Psoas muscle (tissue), 8 donors: ENCODE results near the gene TPP2. TPM values are rescaled to one million over a fixed set of nuclear protein-coding genes. Genes with fewer than 3 reads are reported as not detected.

Source experiments
- ATAC-seq, 4 donors: fragments of 200-7000 bp; cut with Tn5 transposase; one replicate each; pipeline ENCODE4 v1.9.1; 2020; ENCODE audit warnings: moderate library complexity in 3 of 4, mild to moderate bottlenecking in 2 of 4
- DNase-seq, 2 donors: peaks; one replicate each; pipeline ENCODE4 v3.0.0-alpha.2; 2020
- H3K27ac ChIP-seq: fragments of 200-600 bp; one replicate; pipeline ENCODE4 v1.8.0; 2022
- H3K27me3 ChIP-seq, 3 donors: fragments of 200-600 bp in 1 of 3; one replicate each; pipeline versions ENCODE4 v1.6.1 to v1.8.0; 2013 to 2022; ENCODE audit warnings: low read length in 2 of 3, mild to moderate bottlenecking in 2 of 3, moderate library complexity in 1 of 3; ENCODE audit not compliant: insufficient read depth in 3 of 3
- H3K36me3 ChIP-seq, 2 donors: fragments of 200-600 bp in 1 of 2; one replicate each; pipeline versions ENCODE4 v1.6.1 to v1.8.0; 2013 to 2022; ENCODE audit warnings: low read depth in 1 of 2, mild to moderate bottlenecking in 1 of 2, moderate library complexity in 1 of 2; ENCODE audit not compliant: insufficient read depth in 1 of 2
- H3K4me1 ChIP-seq: fragments of 200-600 bp; one replicate; pipeline ENCODE4 v1.8.0; 2022
- H3K4me3 ChIP-seq: fragments of 200-600 bp; one replicate; pipeline ENCODE4 v1.8.0; 2022; ENCODE audit warnings: mild to moderate bottlenecking
- H3K9me3 ChIP-seq: fragments of 200-600 bp; one replicate; pipeline ENCODE4 v1.8.0; 2022
- WGBS, 3 donors: extraction: QIAGEN DNeasy Blood & Tissue Kit; methylation state at CpG; one replicate each; pipeline versions ENCODE4 v1.1.6 to v1.1.7; 2013; 5-methylcytosine and 5-hydroxymethylcytosine counted together
- intact Hi-C, 2 donors: fragments of 100-400 bp; cut with DNase I; formaldehyde crosslinking; loops; one replicate each; pipeline versions ENCODE4 v1.11.0 to v1.14.2; 2022
- long read RNA-seq, 2 donors: library from polyadenylated mRNA; unstranded; transcript quantifications; one replicate each; pipeline ENCODE4 v2.0.0, GENCODE V29; 2021
- polyA plus RNA-seq, 3 donors: library from polyadenylated mRNA; stranded (reverse); fragments of 200-250 nt; gene quantifications; one replicate each; pipeline ENCODE4 v1.2.3, GENCODE V29; 2013
- total RNA-seq, 4 donors: library from RNA; stranded (reverse); fragmentation: NEBNext Ultra II Directional in 2 of 4; extraction: Animal tissue kit (Norgen Biotek cat#: 25700) in 2 of 4; gene quantifications; one replicate each; pipeline versions ENCODE4 v1.2.1 to v1.2.4, GENCODE V29; 2021 to 2023
- TF ChIP-seq, protein P1 (sequence below): fragments of 200-600 bp; IDR thresholded peaks from one replicate; pipeline ENCODE4 v1.8.0; 2022; ENCODE audit warnings: antibody characterized with exemption
- donor health status: healthy with polysubstance abuse.
- donor health status: DM: no; HTN: no; CAD: no; lungs with moderate emphysema.
- donor health status: Bipolar disorder and iron deficiency.
- donor health status: healthy.
- donor health status: DM: yes; HTN: yes; CAD: no.
- donor health status: DM: no; HTN: no; CAD: no.
- donor health status: DM: no; HTN: no; CAD: no.
- donor health status: DM: yes; HTN: yes; CAD: no.

Gene TPP2
- total RNA-seq (10 to 100 TPM; 35.2 to 45.6 (median 42.7) TPM), polyA plus RNA-seq (10 to 100 TPM; 22.1 to 40.3 (median 24.7) TPM)
- long read RNA-seq, donor 1, full-length matches to known transcripts: 16 of 52 reads
- long read RNA-seq, donor 1, partial matches to known transcripts: 29 of 52 reads
- long read RNA-seq, donor 1, other reads (novel, unspliced or antisense): 7 of 52 reads
- long read RNA-seq, donor 2, full-length matches to known transcripts: 37 of 103 reads
- long read RNA-seq, donor 2, partial matches to known transcripts: 49 of 103 reads
- long read RNA-seq, donor 2, other reads (novel, unspliced or antisense): 17 of 103 reads

DNA sequence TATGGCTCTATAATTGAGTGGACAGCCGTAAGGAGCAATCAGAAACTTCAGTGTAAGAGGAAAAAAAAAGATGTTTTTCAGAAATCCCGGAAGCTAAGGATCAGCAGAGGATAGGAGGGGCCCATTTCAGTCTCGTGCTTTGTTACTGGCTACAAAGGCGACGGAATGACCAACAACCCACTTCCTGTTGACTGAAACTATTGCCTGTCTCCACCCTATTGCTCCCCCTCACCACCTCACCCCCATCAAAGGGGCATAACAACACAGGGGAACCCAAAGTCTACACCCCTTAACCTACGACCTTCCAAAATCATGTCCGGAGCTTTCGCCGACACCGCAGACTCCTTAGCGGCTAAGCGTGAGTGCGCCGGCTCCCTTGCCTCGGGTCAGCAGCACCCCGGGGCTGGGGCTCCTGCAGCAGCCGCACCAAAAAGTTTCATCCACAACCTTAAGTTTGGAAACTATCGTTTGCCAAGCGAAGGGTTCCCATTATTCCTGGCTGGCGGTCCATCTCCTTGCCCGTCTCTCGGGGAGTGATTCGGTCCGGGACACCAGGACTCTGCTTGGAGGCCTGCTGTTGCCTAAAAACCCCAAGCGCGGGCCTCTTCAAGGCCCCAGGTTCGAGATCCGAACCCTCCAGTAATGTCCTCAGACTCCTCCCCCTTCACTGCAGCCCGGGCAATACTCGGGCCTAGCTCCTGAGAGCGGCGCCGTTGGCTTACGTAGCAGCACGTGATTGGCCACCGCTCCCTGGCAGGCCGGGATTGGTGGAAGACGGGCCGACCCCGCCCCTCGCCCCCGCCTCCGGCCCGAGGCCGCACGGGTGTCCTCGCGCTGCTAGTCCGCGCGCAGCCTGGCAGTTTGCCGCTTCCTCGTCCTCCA lies at the start of gene TPP2:
Gene TPP2, plus strand, starts transcription at position 840 of the 882 bp plus-strand sequence. CDS start 53 bp downstream, outside the sequence.
- peak; percentile 100 for DNase-seq

DNA sequence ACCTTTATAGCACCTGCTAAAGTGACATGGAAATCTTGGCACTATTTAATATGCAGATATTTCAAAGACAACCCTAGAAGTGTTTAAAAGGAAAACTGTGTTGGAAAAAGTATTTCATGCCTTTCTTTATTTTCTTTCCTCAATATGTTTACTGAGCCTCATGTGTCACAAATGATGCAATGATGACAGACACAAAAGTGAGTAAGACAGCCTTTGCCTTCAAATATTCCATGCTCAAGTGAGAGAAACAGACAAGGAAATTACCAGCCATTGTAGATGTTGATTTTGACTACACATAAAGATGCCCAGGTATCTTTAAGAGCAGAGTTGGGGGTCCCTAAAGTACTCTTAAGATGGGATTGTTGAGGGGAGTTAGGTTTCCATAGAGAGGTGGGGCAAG lies 48.0 kb upstream of the TPP2 start:
- no peak for ATAC-seq
- Histone ChIP-seq H3K27me3 (peaks cover 0 to 4% (median 0%) of the 10 kb centered on the region in 3 donors), H3K4me3 (no peak overlapping the region), H3K36me3 (no peaks in the 10 kb centered on the region), H3K27ac (no peak overlapping the region), H3K4me1 (no peaks in the 10 kb centered on the region), H3K9me3 (no peaks in the 10 kb centered on the region)
- intact Hi-C loops: no loop called here
- DNase-seq: no peak
- TF ChIP-seq, protein P1, sequence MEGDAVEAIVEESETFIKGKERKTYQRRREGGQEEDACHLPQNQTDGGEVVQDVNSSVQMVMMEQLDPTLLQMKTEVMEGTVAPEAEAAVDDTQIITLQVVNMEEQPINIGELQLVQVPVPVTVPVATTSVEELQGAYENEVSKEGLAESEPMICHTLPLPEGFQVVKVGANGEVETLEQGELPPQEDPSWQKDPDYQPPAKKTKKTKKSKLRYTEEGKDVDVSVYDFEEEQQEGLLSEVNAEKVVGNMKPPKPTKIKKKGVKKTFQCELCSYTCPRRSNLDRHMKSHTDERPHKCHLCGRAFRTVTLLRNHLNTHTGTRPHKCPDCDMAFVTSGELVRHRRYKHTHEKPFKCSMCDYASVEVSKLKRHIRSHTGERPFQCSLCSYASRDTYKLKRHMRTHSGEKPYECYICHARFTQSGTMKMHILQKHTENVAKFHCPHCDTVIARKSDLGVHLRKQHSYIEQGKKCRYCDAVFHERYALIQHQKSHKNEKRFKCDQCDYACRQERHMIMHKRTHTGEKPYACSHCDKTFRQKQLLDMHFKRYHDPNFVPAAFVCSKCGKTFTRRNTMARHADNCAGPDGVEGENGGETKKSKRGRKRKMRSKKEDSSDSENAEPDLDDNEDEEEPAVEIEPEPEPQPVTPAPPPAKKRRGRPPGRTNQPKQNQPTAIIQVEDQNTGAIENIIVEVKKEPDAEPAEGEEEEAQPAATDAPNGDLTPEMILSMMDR: no peak

More for the DNA sequence above, at the start of gene TPP2:
- Histone ChIP-seq H3K4me3 (peak within 1 kb of the TSS; percentile 97), H3K27me3 (no peaks in the 10 kb centered on the region), H3K27ac (peak within 1 kb of the TSS; percentile 99), H3K4me1 (peaks cover 43% of the 10 kb centered on the region), H3K9me3 (no peaks in the 10 kb centered on the region), H3K36me3 (no peaks in the 10 kb centered on the region)
- WGBS, 3 donors: 0% methylated on average over 50 to 53 of the region's 53 CpGs
- intact Hi-C loops: loop anchor here (2.0 to 5.0 kb wide), 3 partner anchors 206 to 251 kb away; partner anchors contain the start of gene ERCC5 (in 1 of the 2)
- TF ChIP-seq, protein P1: no peak
- ATAC-seq: peak; percentile 97 to 99 (median 98)

DNA sequence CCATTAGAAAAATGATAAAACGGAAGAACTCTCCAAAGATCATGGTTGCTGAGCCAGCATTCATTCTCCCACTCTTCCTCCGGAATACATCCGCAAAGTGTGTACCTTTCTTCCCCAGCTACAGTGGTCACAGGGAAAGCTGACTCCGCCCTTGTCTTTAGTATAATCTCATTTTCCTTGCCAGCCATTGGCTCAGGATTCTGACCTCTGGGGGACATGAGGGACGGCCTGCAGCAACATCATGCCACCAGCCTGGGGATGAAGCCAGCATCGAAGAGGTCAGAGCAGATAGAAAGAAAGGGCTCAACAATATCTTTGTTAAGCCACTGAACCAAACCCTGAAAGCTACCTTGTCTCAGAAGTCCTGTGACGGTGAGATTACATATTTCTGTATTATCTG lies 46.3 kb upstream of the TPP2 start:
- Histone ChIP-seq H3K36me3 (no peaks in the 10 kb centered on the region), H3K4me1 (no peaks in the 10 kb centered on the region), H3K9me3 (no peaks in the 10 kb centered on the region), H3K4me3 (no peak overlapping the region), H3K27ac (no peak overlapping the region), H3K27me3 (peaks cover 0 to 4% (median 0%) of the 10 kb centered on the region in 3 donors)
- DNase-seq (no peak), ATAC-seq (no peak)
- intact Hi-C loops: loop anchor here (10.0 kb wide), 2 partner anchors 606 to 1406 kb away; no protein-coding TSS in a partner anchor
- 62 to 69% (median 64%) methylated on average over 7 of the region's 7 CpGs for WGBS, 3 donors
- TF ChIP-seq, protein P1: no peak

DNA sequence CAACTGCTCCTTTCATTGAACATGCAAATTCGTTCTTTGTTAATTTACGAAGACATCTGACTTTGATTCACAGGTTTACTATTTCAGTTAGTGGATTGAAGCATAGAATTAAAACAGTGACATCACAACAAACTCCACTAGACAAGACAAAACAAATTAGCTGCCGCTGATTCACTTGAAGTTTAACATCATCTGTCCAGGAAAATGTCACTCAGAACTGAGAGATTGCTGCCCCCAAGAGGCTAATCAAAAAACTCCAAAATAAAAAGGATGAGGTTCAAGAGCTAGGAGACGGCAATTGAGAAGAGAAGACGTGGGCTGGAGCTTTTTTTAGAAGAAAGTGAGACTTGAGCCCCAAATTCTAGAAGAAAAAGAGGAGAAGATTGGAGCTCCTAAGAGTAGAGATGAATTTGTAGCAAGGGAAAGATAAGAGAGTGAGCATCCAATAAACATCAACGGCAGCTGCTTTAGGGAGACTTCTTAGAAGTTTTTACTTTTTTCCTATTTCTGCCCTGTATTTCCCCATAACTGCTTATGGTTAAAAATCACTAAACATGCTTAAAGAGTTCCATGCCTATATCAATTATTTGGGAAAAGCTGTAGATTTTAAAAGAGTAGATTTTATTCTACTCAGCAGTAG lies 40.8 kb upstream of the TPP2 start:
- no peak for DNase-seq
- Histone ChIP-seq H3K36me3 (no peaks in the 10 kb centered on the region), H3K4me3 (no peak overlapping the region), H3K4me1 (peaks cover 4% of the 10 kb centered on the region), H3K27me3 (no peaks in the 10 kb centered on the region), H3K9me3 (no peaks in the 10 kb centered on the region), H3K27ac (no peak overlapping the region)
- 29 to 36% (median 34%) methylated on average over 6 of the region's 6 CpGs for WGBS, 3 donors
- intact Hi-C loops: loop anchor here (5.0 to 10.0 kb wide), 3 partner anchors 611 to 1411 kb away; no protein-coding TSS in a partner anchor
- TF ChIP-seq, protein P1: peak; percentile 43
- peak in 2 of 4 donors; percentile 43 to 67 for ATAC-seq
